Hematopoietic multipotent progenitor cell (in vitro differentiated cells): ENCODE results near the gene TTC9B. TPM values are rescaled to one million over a fixed set of nuclear protein-coding genes. Genes with fewer than 3 reads are reported as not detected.
"Not testable (repeated sequence)": the region's sequence is repeated elsewhere in the genome, so short reads cannot be mapped to it uniquely, and the experiment has no call there.

Source experiments
- DNase-seq, 3 donors: peaks; one replicate each; pipeline ENCODE4 v3.0.0-alpha.2; 2011 to 2015; ENCODE audit warnings: low read depth in 2 of 3, low spot score in 2 of 3
- total RNA-seq: library from RNA; depleted of rRNA; stranded (reverse); fragments of >200 nt; gene quantifications from one replicate; pipeline ENCODE4 v1.2.3, GENCODE V29; 2012

TTC9B gene
- total RNA-seq, 1 donor, result under 0.01 TPM

- DNase-seq, result no peak
Measured at GRCh38 chr19:40233811-40234389, 15.7 kb upstream of the TTC9B start.

- no peak for DNase-seq
Measured at GRCh38 chr19:40232949-40233810, 15.0 kb upstream of the TTC9B start.

- DNase-seq, result no peak
Measured at GRCh38 chr19:40232479-40232878, 14.3 kb upstream of the TTC9B start.

- no peak for DNase-seq
Measured at GRCh38 chr19:40231544-40232424, 13.6 kb upstream of the TTC9B start.

GRCh38 chr19:40231057-40231456 is 12.9 kb upstream of the TTC9B start:
- no peak for DNase-seq

GRCh38 chr19:40229926-40230417 is 11.8 kb upstream of the TTC9B start:
- no peak for DNase-seq

- no peak for DNase-seq
Measured at GRCh38 chr19:40229484-40229883, 11.3 kb upstream of the TTC9B start.

GRCh38 chr19:40228863-40229262 is 10.7 kb upstream of the TTC9B start:
- no peak for DNase-seq

- DNase-seq, result no peak
Measured at GRCh38 chr19:40228346-40228745, 10.2 kb upstream of the TTC9B start.

- DNase-seq, result no peak
Measured at GRCh38 chr19:40225440-40226305, 7.5 kb upstream of the TTC9B start.

- no peak for DNase-seq
Measured at GRCh38 chr19:40224342-40225150, 6.4 kb upstream of the TTC9B start.

- no peak for DNase-seq
Measured at GRCh38 chr19:40223135-40223822, 5.1 kb upstream of the TTC9B start.

GRCh38 chr19:40221858-40222619 is 3.9 kb upstream of the TTC9B start:
- DNase-seq, result peak; percentile 59 to 95 (median 88)

- DNase-seq, result no peak
Measured at GRCh38 chr19:40220674-40221073, 2.5 kb upstream of the TTC9B start.

GRCh38 chr19:40219721-40220276 is 1.6 kb upstream of the TTC9B start:
- DNase-seq, result no peak

GRCh38 chr19:40219029-40219428 is 845 bp upstream of the TTC9B start:
- not testable (repeated sequence) for DNase-seq

GRCh38 chr19:40217027-40217810 is 965 bp downstream of the TTC9B start:
- DNase-seq, result peak in 2 of 3 donors; percentile 33 to 39
